OCI-LY3 (cell line): ENCODE measurements around the gene UQCRC1.

Source experiments
- EZH2phosphoT487 ChIP-seq: fragments of 200-600 bp; shearing (Covaris generic); IDR thresholded peaks from 2 replicates; pipeline ENCODE4 v1.6.1; 2018; ENCODE audit warnings: antibody characterized with exemption, mixed run types, low read depth
- TF ChIP-seq, protein P1 (sequence below): fragments of 200-600, 300-600 bp; sonication (generic); IDR thresholded peaks from 2 replicates; pipeline ENCODE4 v1.5.1; 2014; ENCODE audit warnings: antibody characterized with exemption, low read length, low read depth

DNA sequence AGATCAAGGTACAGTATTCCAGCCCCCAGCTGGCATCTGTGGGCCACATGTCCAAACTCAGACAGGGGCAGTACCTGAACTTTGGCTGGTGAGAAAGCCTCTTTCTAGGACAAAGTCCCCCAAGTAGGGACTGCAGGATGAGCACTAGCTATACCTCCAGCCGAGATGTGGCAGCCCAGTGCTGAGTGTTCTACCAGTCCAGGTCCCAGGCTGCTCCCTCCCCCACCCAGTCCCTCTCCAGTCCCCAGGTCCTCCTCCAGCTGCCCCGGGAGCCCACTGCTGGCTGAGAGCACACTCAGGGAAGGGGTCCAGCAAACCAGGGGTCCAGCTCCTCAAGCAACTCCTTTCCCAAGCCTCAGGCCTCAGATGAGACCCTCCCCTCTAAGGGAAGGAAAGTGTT, 24.3 kb upstream of the UQCRC1 start:
- TF ChIP-seq, protein P1, sequence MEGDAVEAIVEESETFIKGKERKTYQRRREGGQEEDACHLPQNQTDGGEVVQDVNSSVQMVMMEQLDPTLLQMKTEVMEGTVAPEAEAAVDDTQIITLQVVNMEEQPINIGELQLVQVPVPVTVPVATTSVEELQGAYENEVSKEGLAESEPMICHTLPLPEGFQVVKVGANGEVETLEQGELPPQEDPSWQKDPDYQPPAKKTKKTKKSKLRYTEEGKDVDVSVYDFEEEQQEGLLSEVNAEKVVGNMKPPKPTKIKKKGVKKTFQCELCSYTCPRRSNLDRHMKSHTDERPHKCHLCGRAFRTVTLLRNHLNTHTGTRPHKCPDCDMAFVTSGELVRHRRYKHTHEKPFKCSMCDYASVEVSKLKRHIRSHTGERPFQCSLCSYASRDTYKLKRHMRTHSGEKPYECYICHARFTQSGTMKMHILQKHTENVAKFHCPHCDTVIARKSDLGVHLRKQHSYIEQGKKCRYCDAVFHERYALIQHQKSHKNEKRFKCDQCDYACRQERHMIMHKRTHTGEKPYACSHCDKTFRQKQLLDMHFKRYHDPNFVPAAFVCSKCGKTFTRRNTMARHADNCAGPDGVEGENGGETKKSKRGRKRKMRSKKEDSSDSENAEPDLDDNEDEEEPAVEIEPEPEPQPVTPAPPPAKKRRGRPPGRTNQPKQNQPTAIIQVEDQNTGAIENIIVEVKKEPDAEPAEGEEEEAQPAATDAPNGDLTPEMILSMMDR: no peak
- no peak for TF ChIP-seq EZH2phosphoT487
